Spleen (tissue), 7 donors: ENCODE results near the gene IQSEC3.

ENCODE experiments used
- POLR2A ChIP-seq, 3 donors: fragments of 450-650 bp; IDR thresholded peaks; one replicate each; pipeline ENCODE4 v1.5.1; 2017; ENCODE audit warnings: antibody characterized with exemption in 3 of 3, mild to moderate bottlenecking in 1 of 3
- POLR2AphosphoS5 ChIP-seq, 3 donors: sonication (generic); formaldehyde crosslinking; IDR thresholded peaks; one replicate each; pipeline ENCODE4 v1.5.1; 2017; ENCODE audit warnings: antibody characterized with exemption in 3 of 3
- TF ChIP-seq, protein P1 (sequence below), 11 experiments: fragments of 200-600 bp in 7 of 11; fragments of 450-650 bp in 4 of 11; sonication (generic) in 4 of 11; IDR thresholded peaks in 8 of 11; conservative IDR thresholded peaks in 3 of 11; 1 replicate in 7 of 11; 2 replicates in 4 of 11; pipeline versions ENCODE4 v1.4.0 to v1.8.0; 2016 to 2021; ENCODE audit warnings: antibody characterized with exemption in 11 of 11, inconsistent platforms in 4 of 11, mild to moderate bottlenecking in 1 of 11
- donor health status: DM: no; HTN: no; CAD: no; lungs with moderate emphysema.
- donor health status: DM: no; HTN: no; CAD: no.
- donor health status: DM: no; HTN: no; CAD: no.

DNA sequence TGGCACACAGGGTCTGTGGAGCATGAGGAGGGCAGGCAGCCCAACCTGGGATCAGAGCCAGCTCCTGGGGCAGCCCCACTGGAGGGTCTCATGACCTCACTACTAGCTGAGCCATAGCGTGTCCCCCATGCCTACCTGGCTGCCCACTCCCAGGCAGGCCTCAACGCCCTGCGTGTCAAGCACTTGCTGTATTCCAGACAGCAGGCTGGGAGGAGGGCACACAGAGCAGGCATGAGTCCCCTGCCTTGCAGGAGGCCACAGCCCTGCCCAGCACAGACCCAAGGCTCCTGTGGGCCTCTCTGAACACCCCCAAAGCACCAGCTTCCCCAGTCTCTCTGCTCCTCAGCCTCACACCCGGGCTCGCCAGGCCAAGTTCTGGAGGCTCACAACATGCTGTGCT lies 64.0 kb downstream of the IQSEC3 start:
- no peak for TF ChIP-seq POLR2A (IDR thresholded peaks at IDR 0.05)
- TF ChIP-seq POLR2AphosphoS5 (IDR thresholded peaks at IDR 0.05): no peak
- TF ChIP-seq, protein P1, sequence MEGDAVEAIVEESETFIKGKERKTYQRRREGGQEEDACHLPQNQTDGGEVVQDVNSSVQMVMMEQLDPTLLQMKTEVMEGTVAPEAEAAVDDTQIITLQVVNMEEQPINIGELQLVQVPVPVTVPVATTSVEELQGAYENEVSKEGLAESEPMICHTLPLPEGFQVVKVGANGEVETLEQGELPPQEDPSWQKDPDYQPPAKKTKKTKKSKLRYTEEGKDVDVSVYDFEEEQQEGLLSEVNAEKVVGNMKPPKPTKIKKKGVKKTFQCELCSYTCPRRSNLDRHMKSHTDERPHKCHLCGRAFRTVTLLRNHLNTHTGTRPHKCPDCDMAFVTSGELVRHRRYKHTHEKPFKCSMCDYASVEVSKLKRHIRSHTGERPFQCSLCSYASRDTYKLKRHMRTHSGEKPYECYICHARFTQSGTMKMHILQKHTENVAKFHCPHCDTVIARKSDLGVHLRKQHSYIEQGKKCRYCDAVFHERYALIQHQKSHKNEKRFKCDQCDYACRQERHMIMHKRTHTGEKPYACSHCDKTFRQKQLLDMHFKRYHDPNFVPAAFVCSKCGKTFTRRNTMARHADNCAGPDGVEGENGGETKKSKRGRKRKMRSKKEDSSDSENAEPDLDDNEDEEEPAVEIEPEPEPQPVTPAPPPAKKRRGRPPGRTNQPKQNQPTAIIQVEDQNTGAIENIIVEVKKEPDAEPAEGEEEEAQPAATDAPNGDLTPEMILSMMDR (IDR thresholded peaks at IDR 0.05 in 8 of 11, conservative IDR thresholded peaks at IDR 0.05 in 3 of 11): no peak
